Measurements from ENCODE around the gene PRRC2B. TPM values are rescaled to one million over a fixed set of nuclear protein-coding genes. Genes with fewer than 3 reads are reported as not detected.

Gene PRRC2B
- total RNA-seq, 1 experiment from 2014 or later: 170 TPM

GRCh38 chr9:131419716-131420115, 25.8 kb downstream of the PRRC2B start:
- TF ChIP-seq POLR2AphosphoS5 (IDR thresholded peaks at IDR 0.05; ENCODE audit: low read depth, low read length) (0 out of 2 replicates have a peak, but pooled peaks have one; percentile 23), EGR1 (IDR thresholded peaks at IDR 0.05; ENCODE audit: low read depth) (no peak)
- Histone ChIP-seq H4K20me1 (ENCODE audit: insufficient read depth) (peaks cover 36% of the 10 kb centered on the region), H3K27me3 (ENCODE audit: insufficient read depth, low read length) (no peaks in the 10 kb centered on the region), H3K79me2 (ENCODE audit: insufficient read depth, low read length) (peaks cover 100% of the 10 kb centered on the region), H3K4me2 (ENCODE audit: low read length) (no peak overlapping the region), H3K9me3 (ENCODE audit: control insufficient read depth in 1 of 2, insufficient read depth in 1 of 2, low read depth in 1 of 2, low read length in 2 of 2) (no peaks in the 10 kb centered on the region), H3K9ac (ENCODE audit: low read length) (no peak overlapping the region), H2AFZ (ENCODE audit: low read depth, low read length, poor library complexity, severe bottlenecking) (no peak overlapping the region), H3K27ac (ENCODE audit: low read depth, low read length) (no peak overlapping the region), H3K4me1 (ENCODE audit: control insufficient read depth in 1 of 2, insufficient read depth in 2 of 2, low read length in 2 of 2) (peaks cover 6 to 31% of the 10 kb centered on the region in 2 experiments; a peak in 3 of 4 replicates), H3K36me3 (ENCODE audit: control insufficient read depth in 1 of 2, insufficient read depth in 2 of 2, low read length in 2 of 2) (peaks cover 3 to 16% of the 10 kb centered on the region in 2 experiments; a peak in 1 of 4 replicates), H3K4me3 (replicated peaks in 1 of 2; ENCODE audit: low read depth in 1 of 2, low read length in 2 of 2) (no peak overlapping the region), H3K9me2 (ENCODE audit: insufficient read depth) (no peaks in the 10 kb centered on the region)
- no TSS peak for BruUV-seq (replicated peaks)
- ChIA-PET RAD21 (ENCODE audit: low non-redundant PET in 1 of 2, low total read pairs in 2 of 2, uncharacterized antibody in 2 of 2, unreplicated experiment in 2 of 2) (no interaction called here), POLR2A (no interaction called here), CTCF (no interaction called here)
- no peak for DNase-seq (ENCODE audit: low read depth, low spot score)
- ATAC-seq: no peak
- intact Hi-C loops (cut with micrococcal nuclease): no loop called here

- Histone ChIP-seq H3K36me3 (ENCODE audit: control insufficient read depth in 1 of 2, insufficient read depth in 2 of 2, low read length in 2 of 2) (peaks cover 3 to 16% of the 10 kb centered on the region in 2 experiments; a peak in 1 of 4 replicates), H3K27ac (ENCODE audit: low read depth, low read length) (no peak overlapping the region), H3K4me1 (ENCODE audit: control insufficient read depth in 1 of 2, insufficient read depth in 2 of 2, low read length in 2 of 2) (peaks cover 6 to 31% of the 10 kb centered on the region in 2 experiments; a peak in 3 of 4 replicates), H3K79me2 (ENCODE audit: insufficient read depth, low read length) (peaks cover 100% of the 10 kb centered on the region), H3K4me2 (ENCODE audit: low read length) (no peak overlapping the region), H3K9me2 (ENCODE audit: insufficient read depth) (no peaks in the 10 kb centered on the region), H3K9me3 (ENCODE audit: control insufficient read depth in 1 of 2, insufficient read depth in 1 of 2, low read depth in 1 of 2, low read length in 2 of 2) (no peaks in the 10 kb centered on the region), H3K9ac (ENCODE audit: low read length) (no peak overlapping the region), H3K27me3 (ENCODE audit: insufficient read depth, low read length) (no peaks in the 10 kb centered on the region), H4K20me1 (ENCODE audit: insufficient read depth) (peaks cover 32% of the 10 kb centered on the region), H2AFZ (ENCODE audit: low read depth, low read length, poor library complexity, severe bottlenecking) (no peak overlapping the region), H3K4me3 (replicated peaks in 1 of 2; ENCODE audit: low read depth in 1 of 2, low read length in 2 of 2) (no peak overlapping the region)
- ATAC-seq (no peak), DNase-seq (ENCODE audit: low read depth, low spot score) (no peak)
- TF ChIP-seq CEBPB (IDR thresholded peaks at IDR 0.05; ENCODE audit: low read depth): no peak
- TF ChIP-seq JUND (IDR thresholded peaks at IDR 0.05): no peak
- no peak for TF ChIP-seq TCF7L2 (IDR thresholded peaks at IDR 0.05; ENCODE audit: borderline replicate concordance, extremely low read depth, insufficient read depth, insufficient read length)
- no peak for TF ChIP-seq YY1 (IDR thresholded peaks at IDR 0.05; ENCODE audit: extremely low read depth, insufficient replicate concordance, low read depth, low read length)
- no peak for TF ChIP-seq SRF (IDR thresholded peaks at IDR 0.05; ENCODE audit: low read depth)
- no peak for TF ChIP-seq MAX (IDR thresholded peaks at IDR 0.05)
- TF ChIP-seq ATF3 (IDR thresholded peaks at IDR 0.05): no peak
- TF ChIP-seq ZFX (IDR thresholded peaks at IDR 0.05): no peak
- no peak for TF ChIP-seq SIN3A (IDR thresholded peaks at IDR 0.05; ENCODE audit: low read depth)
- no peak for TF ChIP-seq POLR2A (IDR thresholded peaks at IDR 0.05; ENCODE audit: borderline replicate concordance, extremely low read depth, insufficient read depth, insufficient read length)
- TF ChIP-seq EGR1 (IDR thresholded peaks at IDR 0.05; ENCODE audit: low read depth): no peak
- no peak for TF ChIP-seq RAD21 (IDR thresholded peaks at IDR 0.05; ENCODE audit: low read depth)
- no peak for TF ChIP-seq EZH2 (IDR thresholded peaks at IDR 0.05)
- intact Hi-C loops (cut with micrococcal nuclease): no loop called here
- ChIA-PET POLR2A (no interaction called here), CTCF (no interaction called here), RAD21 (ENCODE audit: low non-redundant PET in 1 of 2, low total read pairs in 2 of 2, uncharacterized antibody in 2 of 2, unreplicated experiment in 2 of 2) (no interaction called here)
- no TSS peak for BruUV-seq (replicated peaks)
These were observed 27.2 kb downstream of the PRRC2B start for GRCh38 chr9:131420980-131421624.

All from HCT116 (cell line).